Measurements from ENCODE around the gene CXCL16. TPM values are rescaled to one million over a fixed set of nuclear protein-coding genes. Genes with fewer than 3 reads are reported as not detected.

CXCL16 gene
- total and polyA plus RNA-seq, 2 of the 13 experiments (the other 11 are each of a cell fraction or from before 2014, with no cell fraction given): 9.4 to 101 TPM

GRCh38 chr17:4759776-4760236 is 20.1 kb upstream of the CXCL16 start (continued):
- TF ChIP-seq ZNF724P (CRISPR knock-in tag; IDR thresholded peaks at IDR 0.05; ENCODE audit: borderline replicate concordance): no peak
- no peak for TF ChIP-seq ARNT (IDR thresholded peaks at IDR 0.05)
- no peak for TF ChIP-seq E2F5 (CRISPR knock-in tag; conservative IDR thresholded peaks at IDR 0.05)
- TF ChIP-seq RFXANK (CRISPR knock-in tag; IDR thresholded peaks at IDR 0.05): peak; percentile 79; the same call in 1 of the 2 replicates
- TF ChIP-seq ZBTB38 (CRISPR knock-in tag; IDR thresholded peaks at IDR 0.05): peak; percentile 45; the same call in 1 of the 2 replicates
- TF ChIP-seq MATR3 (CRISPR knock-in tag; IDR thresholded peaks at IDR 0.05): no peak
- TF ChIP-seq ZNF333 (CRISPR knock-in tag; IDR thresholded peaks at IDR 0.05; ENCODE audit: borderline replicate concordance): no peak
- TF ChIP-seq CBFB (CRISPR knock-in tag; IDR thresholded peaks at IDR 0.05): 0 out of 2 replicates have a peak, but pooled peaks have one; percentile 59
- TF ChIP-seq PBX2 (CRISPR knock-in tag; IDR thresholded peaks at IDR 0.05): peak; percentile 32; the same call in 1 of the 2 replicates
- no peak for TF ChIP-seq KLF9 (CRISPR knock-in tag; IDR thresholded peaks at IDR 0.05; ENCODE audit: low read depth)
- peak; percentile 80; the same call in 1 of the 2 replicates for TF ChIP-seq RFXAP (CRISPR knock-in tag; IDR thresholded peaks at IDR 0.05; ENCODE audit: borderline replicate concordance)
- TF ChIP-seq ZNF609 (CRISPR knock-in tag; IDR thresholded peaks at IDR 0.05; ENCODE audit: borderline replicate concordance): peak; percentile 96
- no peak for TF ChIP-seq NPAS2 (CRISPR knock-in tag; IDR thresholded peaks at IDR 0.05; ENCODE audit: borderline replicate concordance)
- TF ChIP-seq ATRX (CRISPR knock-in tag; IDR thresholded peaks at IDR 0.05; ENCODE audit: borderline replicate concordance): no peak
- no peak for TF ChIP-seq ZMAT5 (CRISPR knock-in tag; IDR thresholded peaks at IDR 0.05; ENCODE audit: borderline replicate concordance, low read depth)
- no peak for TF ChIP-seq ZNF567 (CRISPR knock-in tag; IDR thresholded peaks at IDR 0.05; ENCODE audit: borderline replicate concordance)
- no peak for TF ChIP-seq AGO1 (IDR thresholded peaks at IDR 0.05; ENCODE audit: low read depth, low read length, poor library complexity, severe bottlenecking)
- TF ChIP-seq ZNF562 (CRISPR knock-in tag; IDR thresholded peaks at IDR 0.05; ENCODE audit: borderline replicate concordance): no peak
- peak; percentile 37 for TF ChIP-seq TFE3 (CRISPR knock-in tag; IDR thresholded peaks at IDR 0.05)
- no peak for TF ChIP-seq TBP (CRISPR knock-in tag; IDR thresholded peaks at IDR 0.05)

Measured in HepG2 (cell line).